ENCODE results near the gene MYL3. TPM values are rescaled to one million over a fixed set of nuclear protein-coding genes. Genes with fewer than 3 reads are reported as not detected.

Gene MYL3
- total and polyA plus RNA-seq, 2 of the 4 experiments (the other 2 are of a cell fraction) = 0.09 TPM; not detected in 1

DNA sequence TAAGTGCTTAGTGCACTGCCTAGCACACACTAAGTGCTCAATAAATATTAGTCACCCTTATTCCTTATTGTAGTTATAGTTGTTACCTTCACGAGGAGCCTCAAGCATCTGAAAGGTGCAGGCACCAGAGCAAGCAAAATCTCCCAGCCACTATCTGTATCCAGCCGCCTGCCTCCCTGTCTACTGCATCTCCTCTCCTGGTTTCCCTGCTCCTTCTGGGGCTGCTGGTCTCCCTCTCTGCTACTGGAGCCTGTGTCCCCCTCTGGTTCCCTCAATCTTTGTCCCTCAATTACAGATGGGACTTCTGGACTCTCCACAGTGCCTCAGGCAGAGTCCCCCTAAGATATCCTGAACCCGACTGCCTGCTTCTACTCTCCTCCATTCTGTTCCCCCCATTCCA lies 18.8 kb downstream of the MYL3 start:
- no peak overlapping the region for H3K18ac ChIP-seq (ENCODE audit: low read depth, low read length)
- H2BK5ac ChIP-seq (ENCODE audit: low read depth, low read length, poor library complexity, severe bottlenecking) = no peak overlapping the region
- H3K9me1 ChIP-seq (ENCODE audit: insufficient read depth, low read length) = peaks cover 3% of the 10 kb centered on the region
- H3K27ac ChIP-seq (ENCODE audit: insufficient read depth, low read length) = no peak overlapping the region
- H2BK120ac ChIP-seq (ENCODE audit: low read depth, low read length) = no peak overlapping the region
- dilution Hi-C loops (cut with HindIII; ENCODE audit: low sequenced_read_pairs, unreplicated experiment) (no loop called here), intact Hi-C loops (cut with micrococcal nuclease) (no loop called here), in situ Hi-C loops (cut with MboI; ENCODE audit: low sequenced_read_pairs) (no loop called here)
- WGBS, 2 experiments (ENCODE audit: extremely low coverage in 2 of 2, insufficient read length in 1 of 2) = 100% methylated on average over 1 of the region's 3 CpGs; no CpG with 5 or more reads in 1 of the 2 experiments
- no peak overlapping the region for H2BK20ac ChIP-seq (ENCODE audit: low read depth, low read length)
- H3K4me1 ChIP-seq (ENCODE audit: control insufficient read depth, insufficient read depth, low read length) = peaks cover 7% of the 10 kb centered on the region; the same call in 1 of the 2 replicates
- no peaks in the 10 kb centered on the region for H4K20me1 ChIP-seq (ENCODE audit: insufficient read depth, low read length)
- H3K27me3 ChIP-seq (ENCODE audit: control insufficient read depth, insufficient read depth, low read length) = no peaks in the 10 kb centered on the region; the same call in 1 of the 2 replicates
- H2BK15ac ChIP-seq (ENCODE audit: low read depth, low read length) = no peak overlapping the region
- no peak overlapping the region for H3K14ac ChIP-seq (replicated peaks; ENCODE audit: low read depth, low read length)
- no peaks in the 10 kb centered on the region for H3K36me3 ChIP-seq (ENCODE audit: control insufficient read depth, insufficient read depth, low read length)
- H3K9me3 ChIP-seq (ENCODE audit: control insufficient read depth, insufficient read depth, low read length) = peaks cover 5% of the 10 kb centered on the region
- no peak for DNase-seq
- H2AK9ac ChIP-seq (replicated peaks; ENCODE audit: low read depth, low read length, poor library complexity) = no peak overlapping the region
- no peak overlapping the region for H4K8ac ChIP-seq (ENCODE audit: low read depth in 2 of 2, low read length in 2 of 2)
- H4K5ac ChIP-seq (ENCODE audit: low read depth, low read length) = no peak overlapping the region
- no peak overlapping the region for H3K4ac ChIP-seq (ENCODE audit: low read depth, low read length)
- H2AK5ac ChIP-seq (ENCODE audit: low read depth, low read length) = no peak overlapping the region
- H3K9ac ChIP-seq (ENCODE audit: low read depth, low read length) = no peak overlapping the region
- no peak overlapping the region for H3K56ac ChIP-seq (ENCODE audit: extremely low read depth, insufficient read depth, low read length)
- no TSS peak for BruUV-seq (replicated peaks)
- POLR2A ChIA-PET (ENCODE audit: unreplicated experiment) = no interaction called here
- no peak overlapping the region for H2AFZ ChIP-seq (replicated peaks; ENCODE audit: low read length, poor library complexity)
- H3K4me3 ChIP-seq (ENCODE audit: insufficient read depth, low read depth, low read length) = no peak overlapping the region
- H3K4me2 ChIP-seq (ENCODE audit: low read depth, low read length) = no peak overlapping the region
- no peak overlapping the region for H3K23ac ChIP-seq (ENCODE audit: low read depth, low read length)
- CTCF ChIA-PET = no interaction called here
- H4K91ac ChIP-seq (ENCODE audit: insufficient read depth, low read depth, low read length) = no peak overlapping the region
- TF ChIP-seq MXI1 (IDR thresholded peaks at IDR 0.05; ENCODE audit: borderline replicate concordance, low read depth, low read length) (no peak), MAZ (IDR thresholded peaks at IDR 0.05; ENCODE audit: borderline replicate concordance, low read depth, low read length) (no peak), BHLHE40 (IDR thresholded peaks at IDR 0.05; ENCODE audit: low read depth, low read length) (no peak), RCOR1 (IDR thresholded peaks at IDR 0.05; ENCODE audit: insufficient replicate concordance, low read length) (no peak), FOS (IDR thresholded peaks at IDR 0.05; ENCODE audit: low read depth, low read length) (no peak), NFE2L2 (IDR thresholded peaks at IDR 0.05; ENCODE audit: low read depth, low read length) (no peak), MAFK (IDR thresholded peaks at IDR 0.05; ENCODE audit: low read depth, low read length) (no peak), RFX5 (IDR thresholded peaks at IDR 0.05; ENCODE audit: low read depth, low read length) (no peak), SMC3 (IDR thresholded peaks at IDR 0.05; ENCODE audit: low read depth, low read length) (no peak), RAD21 (IDR thresholded peaks at IDR 0.05; ENCODE audit: low read length) (no peak), POLR2A (IDR thresholded peaks at IDR 0.05; ENCODE audit: low read depth, low read length) (no peak), CHD1 (IDR thresholded peaks at IDR 0.05; ENCODE audit: low read depth, low read length) (no peak)
- TF ChIP-seq, protein P1, sequence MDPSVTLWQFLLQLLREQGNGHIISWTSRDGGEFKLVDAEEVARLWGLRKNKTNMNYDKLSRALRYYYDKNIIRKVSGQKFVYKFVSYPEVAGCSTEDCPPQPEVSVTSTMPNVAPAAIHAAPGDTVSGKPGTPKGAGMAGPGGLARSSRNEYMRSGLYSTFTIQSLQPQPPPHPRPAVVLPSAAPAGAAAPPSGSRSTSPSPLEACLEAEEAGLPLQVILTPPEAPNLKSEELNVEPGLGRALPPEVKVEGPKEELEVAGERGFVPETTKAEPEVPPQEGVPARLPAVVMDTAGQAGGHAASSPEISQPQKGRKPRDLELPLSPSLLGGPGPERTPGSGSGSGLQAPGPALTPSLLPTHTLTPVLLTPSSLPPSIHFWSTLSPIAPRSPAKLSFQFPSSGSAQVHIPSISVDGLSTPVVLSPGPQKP (IDR thresholded peaks at IDR 0.05; ENCODE audit: borderline replicate concordance, low read depth, low read length) = no peak
- TF ChIP-seq, protein P2, sequence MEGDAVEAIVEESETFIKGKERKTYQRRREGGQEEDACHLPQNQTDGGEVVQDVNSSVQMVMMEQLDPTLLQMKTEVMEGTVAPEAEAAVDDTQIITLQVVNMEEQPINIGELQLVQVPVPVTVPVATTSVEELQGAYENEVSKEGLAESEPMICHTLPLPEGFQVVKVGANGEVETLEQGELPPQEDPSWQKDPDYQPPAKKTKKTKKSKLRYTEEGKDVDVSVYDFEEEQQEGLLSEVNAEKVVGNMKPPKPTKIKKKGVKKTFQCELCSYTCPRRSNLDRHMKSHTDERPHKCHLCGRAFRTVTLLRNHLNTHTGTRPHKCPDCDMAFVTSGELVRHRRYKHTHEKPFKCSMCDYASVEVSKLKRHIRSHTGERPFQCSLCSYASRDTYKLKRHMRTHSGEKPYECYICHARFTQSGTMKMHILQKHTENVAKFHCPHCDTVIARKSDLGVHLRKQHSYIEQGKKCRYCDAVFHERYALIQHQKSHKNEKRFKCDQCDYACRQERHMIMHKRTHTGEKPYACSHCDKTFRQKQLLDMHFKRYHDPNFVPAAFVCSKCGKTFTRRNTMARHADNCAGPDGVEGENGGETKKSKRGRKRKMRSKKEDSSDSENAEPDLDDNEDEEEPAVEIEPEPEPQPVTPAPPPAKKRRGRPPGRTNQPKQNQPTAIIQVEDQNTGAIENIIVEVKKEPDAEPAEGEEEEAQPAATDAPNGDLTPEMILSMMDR (conservative IDR thresholded peaks at IDR 0.05; ENCODE audit: low read depth, low read length) = no peak
- TF ChIP-seq, protein P3, sequence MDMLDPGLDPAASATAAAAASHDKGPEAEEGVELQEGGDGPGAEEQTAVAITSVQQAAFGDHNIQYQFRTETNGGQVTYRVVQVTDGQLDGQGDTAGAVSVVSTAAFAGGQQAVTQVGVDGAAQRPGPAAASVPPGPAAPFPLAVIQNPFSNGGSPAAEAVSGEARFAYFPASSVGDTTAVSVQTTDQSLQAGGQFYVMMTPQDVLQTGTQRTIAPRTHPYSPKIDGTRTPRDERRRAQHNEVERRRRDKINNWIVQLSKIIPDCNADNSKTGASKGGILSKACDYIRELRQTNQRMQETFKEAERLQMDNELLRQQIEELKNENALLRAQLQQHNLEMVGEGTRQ (IDR thresholded peaks at IDR 0.05; ENCODE audit: low read depth, low read length) = no peak
- ATAC-seq (ENCODE audit: low read depth) = no peak
- H3K79me1 ChIP-seq (ENCODE audit: low read depth in 1 of 2, low read length in 2 of 2) = no peaks in the 10 kb centered on the region
